ENCODE measurements around the gene FJX1.
A peak's percentile ranks its signal among the peaks of the same experiment; 100 is the strongest.

The FJX1 gene

GRCh38 chr11:35609656-35610055 lies 8.6 kb upstream of the FJX1 start:
- no peak for DNase-seq

- no peak for DNase-seq
Measured at GRCh38 chr11:35610631-35611030, 7.6 kb upstream of the FJX1 start.

DNA sequence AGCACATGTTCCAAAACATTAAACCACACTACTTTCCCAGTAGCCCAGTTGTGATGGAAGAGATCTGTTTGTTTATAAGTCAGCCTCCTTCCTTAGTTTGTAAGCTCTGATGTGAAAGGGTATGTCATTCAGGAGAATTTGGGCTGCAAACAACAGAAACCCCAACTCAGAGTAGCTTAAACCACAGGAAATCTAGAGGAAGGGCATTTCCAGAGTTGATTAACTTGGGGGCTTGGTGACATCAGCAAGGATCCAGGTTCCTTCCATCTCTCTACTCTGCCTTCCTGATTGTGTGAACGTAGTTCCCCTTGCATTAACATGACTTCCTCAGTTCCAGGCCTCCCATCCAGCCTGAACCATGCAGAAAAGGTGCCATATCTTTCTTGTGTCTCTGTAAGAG lies 6.5 kb upstream of the FJX1 start:
- no peak for DNase-seq

DNA sequence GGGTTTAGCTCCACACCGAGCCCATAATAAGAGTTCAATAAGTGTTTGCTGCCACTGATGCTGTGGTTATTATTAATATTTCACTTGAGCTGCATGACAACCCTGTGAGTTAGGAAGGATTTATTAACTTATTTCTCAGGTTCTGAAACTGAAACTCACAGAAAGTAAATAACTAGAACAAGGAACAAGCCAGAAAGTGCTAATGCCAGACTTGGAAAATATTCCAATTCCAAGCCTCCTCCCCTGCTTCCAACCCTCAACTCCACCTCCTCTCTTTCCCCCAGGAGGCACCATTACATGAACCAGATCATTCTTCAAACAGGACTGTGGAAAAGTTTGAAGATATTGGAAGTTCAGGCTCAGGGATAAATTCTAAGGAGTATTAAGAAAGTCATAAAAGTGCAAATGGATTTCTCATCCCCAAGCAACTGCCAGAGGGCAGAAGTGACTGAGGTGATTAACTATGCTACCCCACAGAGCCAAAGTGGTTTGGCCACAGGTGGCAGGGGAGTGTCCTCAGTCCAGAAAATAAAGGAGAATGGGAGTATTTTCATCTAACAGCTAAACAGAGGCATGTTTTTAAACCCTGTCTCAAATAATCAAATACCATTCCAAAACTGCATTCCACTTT lies 3.2 kb upstream of the FJX1 start:
- DNase-seq, result no peak

DNA sequence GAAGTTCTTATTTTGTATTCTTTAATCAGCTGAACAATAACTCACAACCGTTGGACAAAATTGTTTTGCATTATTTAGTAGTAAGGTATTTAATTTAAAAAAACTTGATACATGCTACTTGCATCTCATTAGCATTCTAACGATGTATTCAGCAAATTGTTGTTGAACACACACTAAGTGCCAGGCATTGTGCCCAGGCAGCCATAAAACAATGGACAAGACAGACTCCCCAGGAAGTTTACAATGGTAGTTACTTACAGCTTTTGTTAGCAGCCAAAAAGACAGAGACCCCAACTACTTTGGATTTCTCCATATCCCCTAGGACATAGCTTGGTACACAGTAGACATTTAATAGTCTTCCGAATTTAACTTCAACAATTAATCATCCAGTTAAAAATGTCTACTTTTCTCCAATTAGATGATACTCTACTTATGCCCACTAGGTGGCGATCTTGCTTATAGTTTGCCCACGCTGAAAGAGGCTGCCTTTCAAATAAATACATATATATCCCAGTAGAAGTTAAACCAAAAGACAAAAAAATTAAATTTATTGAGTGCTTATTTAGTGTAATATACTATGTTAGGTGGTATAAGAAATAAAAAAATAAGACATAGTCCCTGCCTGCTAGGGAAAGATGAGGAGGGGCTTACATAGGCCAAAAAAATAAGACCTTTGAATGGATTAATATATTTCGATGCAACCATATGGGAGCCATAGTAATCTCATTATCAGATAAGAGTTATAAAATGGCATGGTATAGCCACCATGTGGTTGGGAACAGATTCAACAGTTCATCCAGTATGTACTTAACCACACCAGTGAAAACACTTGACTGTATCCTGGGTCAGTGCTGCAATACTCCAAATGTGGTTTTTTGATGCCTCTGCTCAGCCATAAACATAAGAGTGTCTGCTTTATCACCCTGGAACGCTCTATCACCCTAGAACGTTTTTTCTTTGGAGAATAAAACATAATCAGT lies 2.0 kb upstream of the FJX1 start:
- DNase-seq, result peak; percentile 51

DNA sequence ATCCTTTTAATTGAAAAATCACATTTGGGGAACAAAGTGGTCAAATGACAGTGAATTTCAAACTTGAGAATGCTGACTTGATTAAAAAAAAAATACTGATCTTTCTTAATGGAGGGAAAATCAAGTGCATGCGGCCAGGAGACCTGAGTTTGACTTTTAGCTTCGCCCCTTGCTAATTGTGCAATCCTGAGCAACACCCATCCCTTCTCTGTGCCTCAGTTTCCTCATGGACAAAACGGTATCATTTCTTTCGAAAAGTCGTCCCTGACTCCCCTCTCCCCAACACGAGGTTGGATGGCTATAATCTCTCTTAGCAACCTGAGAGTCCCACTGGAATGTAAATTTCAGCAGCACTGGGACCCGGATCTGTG lies 959 bp upstream of the FJX1 start:
- no peak for DNase-seq

- DNase-seq, result no peak
Measured at GRCh38 chr11:35618497-35619115, 346 bp downstream of the FJX1 start.

DNA sequence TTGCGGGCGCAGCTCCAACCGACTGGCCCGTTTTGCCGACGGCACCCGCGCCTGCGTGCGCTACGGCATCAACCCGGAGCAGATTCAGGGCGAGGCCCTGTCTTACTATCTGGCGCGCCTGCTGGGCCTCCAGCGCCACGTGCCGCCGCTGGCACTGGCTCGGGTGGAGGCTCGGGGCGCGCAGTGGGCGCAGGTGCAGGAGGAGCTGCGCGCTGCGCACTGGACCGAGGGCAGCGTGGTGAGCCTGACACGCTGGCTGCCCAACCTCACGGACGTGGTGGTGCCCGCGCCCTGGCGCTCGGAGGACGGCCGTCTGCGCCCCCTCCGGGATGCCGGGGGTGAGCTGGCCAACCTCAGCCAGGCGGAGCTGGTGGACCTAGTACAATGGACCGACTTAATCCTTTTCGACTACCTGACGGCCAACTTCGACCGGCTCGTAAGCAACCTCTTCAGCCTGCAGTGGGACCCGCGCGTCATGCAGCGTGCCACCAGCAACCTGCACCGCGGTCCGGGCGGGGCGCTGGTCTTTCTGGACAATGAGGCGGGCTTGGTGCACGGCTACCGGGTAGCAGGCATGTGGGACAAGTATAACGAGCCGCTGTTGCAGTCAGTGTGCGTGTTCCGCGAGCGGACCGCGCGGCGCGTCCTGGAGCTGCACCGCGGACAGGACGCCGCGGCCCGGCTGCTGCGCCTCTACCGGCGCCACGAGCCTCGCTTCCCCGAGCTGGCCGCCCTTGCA lies 1.0 kb downstream of the FJX1 start:
- peak; percentile 25 for DNase-seq

DNA sequence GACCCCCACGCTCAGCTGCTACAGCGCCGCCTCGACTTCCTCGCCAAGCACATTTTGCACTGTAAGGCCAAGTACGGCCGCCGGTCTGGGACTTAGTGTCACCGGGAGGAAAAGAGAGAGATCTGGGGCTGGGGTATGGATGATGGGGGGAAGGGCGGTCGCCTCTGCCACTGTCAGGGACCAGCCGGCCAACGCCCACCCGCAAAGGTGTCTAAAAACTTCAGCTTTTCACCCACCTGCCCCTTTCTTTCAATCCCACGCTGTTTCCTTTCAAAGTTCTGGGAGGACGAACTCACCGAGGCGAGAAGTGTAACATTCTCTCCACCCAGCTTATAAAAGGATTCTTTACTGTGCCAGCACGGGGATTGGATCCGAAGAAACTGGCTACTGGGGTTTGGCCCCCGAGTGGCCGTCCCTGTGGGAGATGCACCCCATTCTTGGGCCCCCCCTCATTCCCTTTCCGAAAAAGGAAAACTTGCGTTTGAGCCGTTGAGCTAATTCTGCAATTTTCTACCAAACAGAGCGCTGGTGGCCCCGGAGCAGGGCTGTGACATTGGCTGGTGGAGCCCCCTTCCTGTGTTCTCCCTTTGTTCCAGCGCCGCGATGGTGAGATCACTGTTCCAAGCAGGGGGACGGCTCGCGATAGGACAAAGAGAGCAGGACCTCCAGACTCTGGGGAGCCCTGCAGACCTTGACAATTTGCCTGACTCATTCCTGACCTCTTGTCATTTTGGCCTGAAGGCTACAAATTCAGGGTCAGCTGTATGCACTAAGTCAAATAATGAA lies 1.8 kb downstream of the FJX1 start:
- peak; percentile 35 for DNase-seq

DNA sequence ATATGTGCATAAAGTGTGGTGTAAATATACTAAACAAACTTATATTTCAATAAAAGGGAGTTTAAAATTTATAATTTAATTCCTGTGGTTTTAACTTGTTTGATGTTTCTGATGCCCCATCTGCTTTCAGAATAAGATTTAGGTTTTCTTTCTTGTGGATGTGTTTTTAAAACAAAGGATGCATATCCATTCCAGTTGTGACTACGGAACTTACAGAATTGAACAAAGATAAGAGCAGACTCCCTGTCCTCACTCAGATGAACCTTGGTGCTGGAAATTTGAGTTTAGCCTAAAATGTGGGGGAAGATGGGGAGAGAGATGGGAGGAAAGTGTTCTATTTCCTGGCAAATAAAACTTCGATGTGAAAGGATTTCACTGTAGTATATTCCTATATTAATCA lies 2.5 kb downstream of the FJX1 start:
- DNase-seq, result no peak

- no peak for DNase-seq
Measured at GRCh38 chr11:35621620-35622019, 3.4 kb downstream of the FJX1 start.

GRCh38 chr11:35622070-35622469 lies 3.8 kb downstream of the FJX1 start:
- no peak for DNase-seq

DNA sequence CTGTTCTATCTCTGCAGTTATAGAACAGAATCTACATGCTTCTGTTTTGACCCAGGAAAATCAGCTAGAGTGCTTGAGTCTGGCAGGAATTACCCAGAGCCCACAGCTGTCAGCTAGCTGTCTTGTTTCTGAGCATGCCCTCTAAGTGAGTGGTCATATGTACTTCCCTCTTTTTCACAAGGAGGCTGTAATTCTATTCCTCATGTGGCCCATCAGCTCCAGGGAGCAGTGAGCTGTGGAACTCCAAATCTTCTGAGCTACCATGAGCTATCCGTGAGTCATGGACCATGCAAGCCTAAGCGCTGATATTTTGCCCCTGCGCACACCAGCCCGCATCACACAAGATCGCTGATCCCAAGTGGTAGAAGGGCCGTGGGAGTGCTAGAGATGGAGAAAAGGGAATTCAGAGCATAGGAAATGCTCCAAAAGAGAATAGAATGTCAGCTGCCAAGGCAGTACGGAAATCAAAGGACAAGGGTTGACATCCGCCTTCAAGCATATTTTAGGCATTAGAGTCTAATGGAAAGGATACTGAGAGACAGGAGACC lies 5.4 kb downstream of the FJX1 start:
- DNase-seq, result no peak

DNA sequence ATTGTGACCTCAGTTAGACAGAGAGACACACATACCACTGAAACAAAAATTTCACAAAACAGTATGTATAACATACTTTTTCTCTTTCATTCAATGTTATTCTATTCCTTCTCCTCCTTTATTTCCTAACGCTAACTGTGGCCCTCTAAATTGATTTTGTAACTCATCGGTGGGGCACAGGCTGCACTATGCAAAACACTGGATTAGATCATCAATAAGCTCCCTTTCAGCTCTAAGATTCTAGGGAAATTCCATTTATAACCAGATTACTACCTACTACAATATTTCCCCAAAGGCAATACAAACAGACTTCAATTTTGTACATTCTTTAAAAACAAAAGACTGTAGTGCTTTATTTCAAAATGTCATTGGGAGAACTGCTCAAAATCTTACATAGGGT lies 6.1 kb downstream of the FJX1 start:
- no peak for DNase-seq

DNA sequence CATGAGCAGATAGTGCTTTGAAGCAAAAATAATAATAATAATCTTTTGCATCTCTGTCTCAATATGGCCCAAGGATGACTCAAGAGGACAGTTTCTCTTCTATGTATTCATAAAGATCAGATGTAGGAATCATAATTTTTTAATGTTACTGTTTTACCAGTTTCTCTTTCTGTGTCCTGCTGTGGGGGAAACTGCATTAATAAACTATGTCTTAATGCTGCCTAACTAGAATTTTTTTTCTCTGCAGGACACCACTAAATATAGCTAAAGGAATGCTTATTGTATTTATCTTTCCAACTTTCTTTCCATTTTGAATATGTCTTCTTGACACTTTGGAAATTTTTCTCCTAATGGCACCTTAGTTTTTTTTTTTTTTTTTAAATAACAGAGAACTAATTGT lies 6.5 kb downstream of the FJX1 start:
- no peak for DNase-seq

- DNase-seq, result no peak
Measured at GRCh38 chr11:35626501-35626900, 8.2 kb downstream of the FJX1 start.

GRCh38 chr11:35629511-35629910 lies 11.3 kb downstream of the FJX1 start:
- DNase-seq, result no peak

GRCh38 chr11:35629914-35630313 lies 11.7 kb downstream of the FJX1 start:
- no peak for DNase-seq

DNA sequence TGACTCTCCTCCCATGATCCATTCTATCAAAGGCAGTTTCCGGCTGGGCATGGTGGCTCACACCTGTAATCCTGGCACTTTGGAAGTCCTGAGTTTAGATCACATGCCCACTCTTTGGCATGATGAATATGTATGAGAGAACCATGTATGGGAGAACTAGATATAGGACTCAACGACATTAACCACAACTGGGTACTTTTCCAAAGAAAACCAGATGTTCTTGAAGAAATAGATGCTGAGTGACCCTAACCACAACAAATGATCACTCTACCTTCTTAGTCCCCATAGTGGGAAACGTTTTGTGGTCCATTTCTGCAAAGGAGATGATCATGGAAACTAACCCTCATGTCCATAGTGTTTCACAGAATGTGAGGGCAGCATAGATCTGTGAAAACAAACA lies 13.6 kb downstream of the FJX1 start:
- DNase-seq, result no peak

DNA sequence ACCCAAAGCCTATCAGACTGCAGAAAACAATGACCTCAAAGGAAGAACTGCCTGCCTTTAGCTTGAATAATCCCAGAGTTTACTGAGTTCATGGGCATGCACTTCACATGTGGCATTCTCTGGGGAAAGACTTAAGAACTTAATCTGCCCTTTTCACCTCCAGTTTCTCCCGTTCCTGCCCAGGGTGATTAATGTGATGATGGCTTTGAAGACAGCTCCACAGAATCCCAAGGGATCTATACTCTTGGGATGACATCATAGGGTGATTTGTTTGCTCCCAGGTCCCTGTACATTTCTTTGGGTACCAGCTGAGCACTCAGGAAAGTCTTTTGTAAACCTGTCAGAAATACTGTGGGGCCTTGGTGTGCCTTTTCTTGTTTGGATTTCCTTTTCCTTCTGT lies 14.0 kb downstream of the FJX1 start:
- DNase-seq, result no peak

DNA sequence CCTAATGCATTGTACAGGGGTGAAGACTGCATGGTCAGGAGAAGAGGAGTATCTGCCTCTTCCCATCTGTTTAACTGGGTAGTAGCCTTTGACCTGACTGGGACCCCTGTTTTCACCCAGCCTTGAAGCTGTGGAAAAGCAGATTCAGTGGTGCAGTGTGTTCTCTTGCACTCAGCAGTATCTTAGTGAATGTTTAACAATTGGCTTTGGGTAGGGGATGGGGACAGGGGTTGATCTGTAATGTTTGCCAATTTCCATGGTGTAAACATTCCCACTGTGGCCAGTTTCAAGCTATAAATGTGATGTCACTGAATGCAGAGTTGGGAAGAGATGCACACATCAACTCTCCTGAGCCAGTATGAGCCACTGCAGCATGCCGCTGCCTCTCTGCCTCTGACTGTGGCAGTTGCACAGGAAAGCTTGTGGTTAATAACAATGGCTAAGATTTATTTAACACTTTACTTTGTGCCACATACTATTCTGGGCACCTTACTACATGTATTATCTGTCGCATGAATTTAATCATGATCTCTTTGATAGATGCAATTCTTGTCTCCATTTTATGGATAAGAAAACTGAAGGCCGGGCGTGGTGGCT lies 15.7 kb downstream of the FJX1 start:
- no peak for DNase-seq

DNA sequence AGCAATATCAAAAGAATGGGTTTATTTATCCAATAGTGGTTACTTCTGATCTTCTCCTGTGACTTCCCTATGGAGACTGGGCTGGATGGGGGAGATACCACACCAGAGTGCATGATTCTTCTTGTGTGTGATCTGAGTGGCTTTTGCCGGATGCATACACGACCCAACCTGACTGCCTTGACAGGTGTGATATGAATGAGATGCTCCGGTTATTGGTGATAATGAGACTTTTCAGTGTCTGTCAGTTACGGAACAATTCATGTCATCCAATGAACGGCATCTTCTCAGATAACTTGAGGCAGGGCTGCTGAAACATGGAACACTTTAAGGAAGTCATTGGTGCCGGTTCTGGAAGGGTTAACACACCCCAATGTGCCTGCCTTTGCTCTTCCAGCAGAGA lies 17.7 kb downstream of the FJX1 start:
- DNase-seq, result no peak

All from SHP77 treated with DMSO at 0.1 percent for 48 hours (cell line).